ENCODE measurements around the gene GLP1R. TPM values are rescaled to one million over a fixed set of nuclear protein-coding genes. Genes with fewer than 3 reads are reported as not detected.

GLP1R gene
- total and polyA plus RNA-seq, 2 donors (not counting 1 experiment from before 2014, with no cell fraction given) = not detected

DNA sequence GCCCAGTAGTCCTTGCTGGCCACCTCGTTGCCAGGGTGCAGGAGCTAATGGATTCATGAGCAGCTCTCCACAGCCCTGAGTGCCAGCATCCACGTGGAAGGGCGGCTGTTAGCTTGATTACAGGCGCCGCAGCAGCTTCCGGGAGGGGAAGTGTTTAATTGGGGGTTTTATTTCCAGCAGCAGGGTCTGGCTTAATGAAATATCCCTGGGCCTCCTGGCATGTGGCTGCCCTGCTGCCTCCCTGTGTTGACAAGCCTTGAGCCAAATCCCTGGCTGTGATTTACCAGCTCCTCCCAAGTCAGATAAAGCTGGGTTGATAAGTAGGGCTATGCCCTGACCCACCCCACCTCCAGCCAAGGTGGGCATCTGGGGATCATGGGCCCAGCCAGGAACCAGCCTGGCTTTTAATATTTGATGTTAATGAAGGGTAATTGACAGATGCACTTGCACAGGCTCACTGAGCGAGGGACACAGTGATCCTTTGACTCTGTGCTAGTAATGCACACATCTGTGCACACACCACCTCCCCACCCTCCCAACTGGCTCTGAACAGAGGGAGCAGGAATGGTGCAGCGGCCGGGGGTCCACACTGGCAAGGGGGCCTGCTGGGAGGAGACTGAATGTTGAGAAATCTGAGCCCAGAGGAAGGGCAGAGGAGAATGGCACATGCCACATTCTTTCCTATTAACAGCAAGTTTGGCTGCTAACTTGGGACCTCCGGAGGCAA lies 13.6 kb downstream of the GLP1R start:
- H3K4me1 ChIP-seq (ENCODE audit: control insufficient read depth, extremely low read depth, insufficient read depth, low read length) = no peaks in the 10 kb centered on the region
- no peak overlapping the region for H3K27ac ChIP-seq (ENCODE audit: insufficient read depth, low read length)

DNA sequence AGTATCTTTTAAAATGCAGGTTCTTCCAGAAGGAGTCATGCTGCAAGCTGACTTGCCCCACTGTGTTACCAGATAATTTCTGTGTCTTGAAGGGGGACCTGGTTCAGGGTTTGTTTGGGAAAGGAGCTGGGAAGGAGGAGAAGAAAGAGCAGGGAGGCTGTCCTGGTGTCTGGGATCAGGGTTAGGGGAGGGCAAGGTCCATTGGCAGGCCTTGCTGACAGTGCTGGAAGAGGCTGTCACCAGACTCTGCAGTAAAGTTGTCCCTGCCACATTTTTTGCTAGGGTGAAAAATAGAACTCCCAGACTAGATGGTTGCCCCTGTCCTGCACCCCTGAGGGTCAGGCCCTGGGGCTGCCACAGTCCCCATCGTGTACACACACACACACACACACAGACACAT lies 14.9 kb downstream of the GLP1R start:
- TF ChIP-seq EZH2 (IDR thresholded peaks at IDR 0.05; ENCODE audit: low read length, missing control alignments) = no peak
- TF ChIP-seq, protein P1, sequence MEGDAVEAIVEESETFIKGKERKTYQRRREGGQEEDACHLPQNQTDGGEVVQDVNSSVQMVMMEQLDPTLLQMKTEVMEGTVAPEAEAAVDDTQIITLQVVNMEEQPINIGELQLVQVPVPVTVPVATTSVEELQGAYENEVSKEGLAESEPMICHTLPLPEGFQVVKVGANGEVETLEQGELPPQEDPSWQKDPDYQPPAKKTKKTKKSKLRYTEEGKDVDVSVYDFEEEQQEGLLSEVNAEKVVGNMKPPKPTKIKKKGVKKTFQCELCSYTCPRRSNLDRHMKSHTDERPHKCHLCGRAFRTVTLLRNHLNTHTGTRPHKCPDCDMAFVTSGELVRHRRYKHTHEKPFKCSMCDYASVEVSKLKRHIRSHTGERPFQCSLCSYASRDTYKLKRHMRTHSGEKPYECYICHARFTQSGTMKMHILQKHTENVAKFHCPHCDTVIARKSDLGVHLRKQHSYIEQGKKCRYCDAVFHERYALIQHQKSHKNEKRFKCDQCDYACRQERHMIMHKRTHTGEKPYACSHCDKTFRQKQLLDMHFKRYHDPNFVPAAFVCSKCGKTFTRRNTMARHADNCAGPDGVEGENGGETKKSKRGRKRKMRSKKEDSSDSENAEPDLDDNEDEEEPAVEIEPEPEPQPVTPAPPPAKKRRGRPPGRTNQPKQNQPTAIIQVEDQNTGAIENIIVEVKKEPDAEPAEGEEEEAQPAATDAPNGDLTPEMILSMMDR (conservative IDR thresholded peaks at IDR 0.05 in 1 of 2, IDR thresholded peaks at IDR 0.05 in 1 of 2; ENCODE audit: low read depth in 1 of 2, low read length in 2 of 2) = no peak
- no peaks in the 10 kb centered on the region for H3K27me3 ChIP-seq (ENCODE audit: control insufficient read depth, insufficient read depth, low read length)
- H4K20me1 ChIP-seq (ENCODE audit: control insufficient read depth, extremely low read depth, insufficient read depth, low read length) = no peaks in the 10 kb centered on the region
- DNase-seq (ENCODE audit: low read depth in 2 of 2) = no peak
- no peak overlapping the region for H3K4me2 ChIP-seq (ENCODE audit: extremely low read depth, insufficient read depth, low read length)
- no peak overlapping the region for H3K4me3 ChIP-seq (replicated peaks in 1 of 4; ENCODE audit: control extremely low read depth in 1 of 4, insufficient read depth in 1 of 4, low read depth in 3 of 4, low read length in 4 of 4)
- H3K27ac ChIP-seq (ENCODE audit: insufficient read depth, low read length) = no peak overlapping the region
- no peaks in the 10 kb centered on the region for H3K4me1 ChIP-seq (ENCODE audit: control insufficient read depth, extremely low read depth, insufficient read depth, low read length)
- H3K79me2 ChIP-seq (ENCODE audit: control insufficient read depth, insufficient read depth, low read length) = no peaks in the 10 kb centered on the region
- H3K9me3 ChIP-seq (ENCODE audit: control insufficient read depth, insufficient read depth, low read depth, low read length) = no peaks in the 10 kb centered on the region
- no peaks in the 10 kb centered on the region for H3K36me3 ChIP-seq (ENCODE audit: control insufficient read depth, insufficient read depth, low read length)
- no peak overlapping the region for H2AFZ ChIP-seq (ENCODE audit: low read length)
- H3K9ac ChIP-seq (ENCODE audit: insufficient read depth, low read length) = no peak overlapping the region

More for the DNA sequence above, 13.6 kb downstream of the GLP1R start:
- Histone ChIP-seq H2AFZ (ENCODE audit: low read length) (no peak overlapping the region), H4K20me1 (ENCODE audit: control insufficient read depth, extremely low read depth, insufficient read depth, low read length) (no peaks in the 10 kb centered on the region), H3K27me3 (ENCODE audit: control insufficient read depth, insufficient read depth, low read length) (no peaks in the 10 kb centered on the region), H3K4me3 (replicated peaks in 1 of 4; ENCODE audit: control extremely low read depth in 1 of 4, insufficient read depth in 1 of 4, low read depth in 3 of 4, low read length in 4 of 4) (no peak overlapping the region), H3K9me3 (ENCODE audit: control insufficient read depth, insufficient read depth, low read depth, low read length) (no peaks in the 10 kb centered on the region), H3K4me2 (ENCODE audit: extremely low read depth, insufficient read depth, low read length) (no peak overlapping the region), H3K79me2 (ENCODE audit: control insufficient read depth, insufficient read depth, low read length) (no peaks in the 10 kb centered on the region), H3K36me3 (ENCODE audit: control insufficient read depth, insufficient read depth, low read length) (no peaks in the 10 kb centered on the region), H3K9ac (ENCODE audit: insufficient read depth, low read length) (no peak overlapping the region)
- DNase-seq (ENCODE audit: low read depth in 2 of 2) = no peak
- TF ChIP-seq, protein P1 (conservative IDR thresholded peaks at IDR 0.05 in 1 of 2, IDR thresholded peaks at IDR 0.05 in 1 of 2; ENCODE audit: low read depth in 1 of 2, low read length in 2 of 2) = no peak
- no peak for TF ChIP-seq EZH2 (IDR thresholded peaks at IDR 0.05; ENCODE audit: low read length, missing control alignments)

DNA sequence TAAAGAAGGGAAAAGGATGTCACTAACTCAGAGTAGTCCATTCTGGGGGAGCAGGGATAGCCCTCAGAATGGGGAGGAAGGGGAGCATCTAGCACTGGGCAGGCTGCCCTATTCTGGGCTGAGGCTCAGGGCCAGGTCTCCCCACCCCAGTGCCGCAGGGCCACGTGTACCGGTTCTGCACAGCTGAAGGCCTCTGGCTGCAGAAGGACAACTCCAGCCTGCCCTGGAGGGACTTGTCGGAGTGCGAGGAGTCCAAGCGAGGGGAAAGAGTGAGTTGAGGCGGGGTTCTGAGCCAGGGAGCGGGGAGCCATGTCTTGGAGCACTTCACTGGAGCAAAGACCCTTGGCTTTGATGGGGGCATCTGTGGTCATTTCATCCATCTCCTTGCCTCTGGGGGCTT lies 17.0 kb downstream of the GLP1R start:
- DNase-seq (ENCODE audit: low read depth in 2 of 2) = no peak
- TF ChIP-seq, protein P1 (conservative IDR thresholded peaks at IDR 0.05 in 1 of 2, IDR thresholded peaks at IDR 0.05 in 1 of 2; ENCODE audit: low read depth in 1 of 2, low read length in 2 of 2) = no peak
- TF ChIP-seq EZH2 (IDR thresholded peaks at IDR 0.05; ENCODE audit: low read length, missing control alignments) = no peak
- no peaks in the 10 kb centered on the region for H3K36me3 ChIP-seq (ENCODE audit: control insufficient read depth, insufficient read depth, low read length)
- H3K9ac ChIP-seq (ENCODE audit: insufficient read depth, low read length) = no peak overlapping the region
- H4K20me1 ChIP-seq (ENCODE audit: control insufficient read depth, extremely low read depth, insufficient read depth, low read length) = no peaks in the 10 kb centered on the region
- no peaks in the 10 kb centered on the region for H3K4me1 ChIP-seq (ENCODE audit: control insufficient read depth, extremely low read depth, insufficient read depth, low read length)
- no peak overlapping the region for H2AFZ ChIP-seq (ENCODE audit: low read length)
- H3K27me3 ChIP-seq (ENCODE audit: control insufficient read depth, insufficient read depth, low read length) = no peaks in the 10 kb centered on the region
- no peaks in the 10 kb centered on the region for H3K79me2 ChIP-seq (ENCODE audit: control insufficient read depth, insufficient read depth, low read length)
- H3K9me3 ChIP-seq (ENCODE audit: control insufficient read depth, insufficient read depth, low read depth, low read length) = no peaks in the 10 kb centered on the region
- no peak overlapping the region for H3K27ac ChIP-seq (ENCODE audit: insufficient read depth, low read length)
- no peak overlapping the region for H3K4me3 ChIP-seq (replicated peaks in 1 of 4; ENCODE audit: control extremely low read depth in 1 of 4, insufficient read depth in 1 of 4, low read depth in 3 of 4, low read length in 4 of 4)
- H3K4me2 ChIP-seq (ENCODE audit: extremely low read depth, insufficient read depth, low read length) = no peak overlapping the region

All from fibroblast of lung (primary cell).